ENCODE data around the gene VAMP4. TPM values are rescaled to one million over a fixed set of nuclear protein-coding genes. Genes with fewer than 3 reads are reported as not detected.

VAMP4 gene
- total RNA-seq, 2 donors from 2014 or later: 6.4 to 12.4 TPM

DNA sequence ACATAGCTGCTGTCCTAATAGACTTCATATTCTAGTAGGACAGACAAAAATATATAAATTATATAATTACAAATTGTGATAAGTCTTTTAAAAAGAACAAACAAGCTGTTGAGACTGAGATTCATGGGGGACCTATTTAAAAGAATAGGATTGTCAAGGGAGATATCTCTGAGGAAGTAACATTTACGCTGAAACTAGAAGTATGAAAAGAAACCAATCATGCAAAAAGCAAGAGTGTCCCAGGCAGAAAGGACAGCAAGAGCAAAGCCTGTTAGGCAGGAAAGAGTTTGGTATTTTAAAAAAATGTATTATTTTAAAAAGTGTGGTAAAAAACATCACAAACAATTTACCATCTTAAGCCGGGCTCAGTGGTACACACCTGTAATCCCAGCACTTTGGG is 30.4 kb upstream of the VAMP4 start:
- DNase-seq: no peak
- Histone ChIP-seq H3K27me3 (no peaks in the 10 kb centered on the region), H3K4me1 (no peaks in the 10 kb centered on the region), H3K27ac (no peak overlapping the region), H3K36me3 (no peaks in the 10 kb centered on the region), H3K4me3 (no peak overlapping the region), H3K9me3 (no peaks in the 10 kb centered on the region), H3K9ac (ENCODE audit: low read depth in 2 of 2, low read length in 2 of 2) (no peak overlapping the region)
- TF ChIP-seq, protein P1, sequence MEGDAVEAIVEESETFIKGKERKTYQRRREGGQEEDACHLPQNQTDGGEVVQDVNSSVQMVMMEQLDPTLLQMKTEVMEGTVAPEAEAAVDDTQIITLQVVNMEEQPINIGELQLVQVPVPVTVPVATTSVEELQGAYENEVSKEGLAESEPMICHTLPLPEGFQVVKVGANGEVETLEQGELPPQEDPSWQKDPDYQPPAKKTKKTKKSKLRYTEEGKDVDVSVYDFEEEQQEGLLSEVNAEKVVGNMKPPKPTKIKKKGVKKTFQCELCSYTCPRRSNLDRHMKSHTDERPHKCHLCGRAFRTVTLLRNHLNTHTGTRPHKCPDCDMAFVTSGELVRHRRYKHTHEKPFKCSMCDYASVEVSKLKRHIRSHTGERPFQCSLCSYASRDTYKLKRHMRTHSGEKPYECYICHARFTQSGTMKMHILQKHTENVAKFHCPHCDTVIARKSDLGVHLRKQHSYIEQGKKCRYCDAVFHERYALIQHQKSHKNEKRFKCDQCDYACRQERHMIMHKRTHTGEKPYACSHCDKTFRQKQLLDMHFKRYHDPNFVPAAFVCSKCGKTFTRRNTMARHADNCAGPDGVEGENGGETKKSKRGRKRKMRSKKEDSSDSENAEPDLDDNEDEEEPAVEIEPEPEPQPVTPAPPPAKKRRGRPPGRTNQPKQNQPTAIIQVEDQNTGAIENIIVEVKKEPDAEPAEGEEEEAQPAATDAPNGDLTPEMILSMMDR (IDR thresholded peaks at IDR 0.05): no peak
- intact Hi-C loops (cut with DNase I): no loop called here

DNA sequence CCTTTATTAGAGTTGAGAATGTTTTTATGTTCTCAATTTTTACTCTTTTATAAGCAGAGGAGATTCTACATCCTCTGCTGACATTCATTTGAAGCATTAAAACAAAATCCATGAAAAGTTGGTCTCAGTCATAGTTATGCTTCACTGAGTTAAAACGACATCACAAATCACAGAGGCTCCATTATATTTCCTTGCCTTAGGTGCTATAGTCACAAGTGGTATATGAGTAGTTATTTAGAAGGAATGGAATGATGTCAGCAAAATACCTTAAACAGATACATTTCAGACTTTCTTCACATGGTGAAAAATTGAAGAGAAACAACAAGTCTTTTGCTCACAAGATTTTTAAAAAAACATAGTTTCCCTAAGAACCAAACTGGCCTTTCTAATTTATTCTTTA is 27.9 kb upstream of the VAMP4 start:
- intact Hi-C loops (cut with DNase I): no loop called here
- Histone ChIP-seq H3K9ac (ENCODE audit: low read depth in 2 of 2, low read length in 2 of 2) (no peak overlapping the region), H3K4me1 (no peaks in the 10 kb centered on the region), H3K27me3 (no peaks in the 10 kb centered on the region), H3K4me3 (no peak overlapping the region), H3K9me3 (no peaks in the 10 kb centered on the region), H3K36me3 (no peaks in the 10 kb centered on the region), H3K27ac (no peak overlapping the region)
- TF ChIP-seq, protein P1 (IDR thresholded peaks at IDR 0.05): no peak
- DNase-seq: no peak

DNA sequence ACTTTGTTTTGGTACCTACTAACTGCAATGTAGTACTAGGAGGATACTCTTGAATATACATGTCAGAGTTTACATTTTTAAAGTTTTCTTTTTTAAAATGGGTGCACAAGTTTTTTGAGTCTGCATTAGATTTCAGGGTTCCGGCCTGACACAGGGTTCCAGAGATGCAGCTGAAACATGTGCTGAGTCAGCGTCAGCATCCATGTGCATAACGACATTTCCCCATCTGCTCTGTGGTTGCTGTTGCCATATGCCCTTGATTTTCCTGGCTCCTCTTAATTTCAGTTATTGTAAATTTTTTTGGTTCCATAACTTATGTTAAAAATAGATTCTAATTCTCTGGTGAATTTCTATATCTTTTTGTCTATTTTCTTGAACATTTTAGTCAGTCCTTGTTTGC is 27.3 kb upstream of the VAMP4 start:
- Histone ChIP-seq H3K27ac (no peak overlapping the region), H3K27me3 (no peaks in the 10 kb centered on the region), H3K9me3 (no peaks in the 10 kb centered on the region), H3K4me1 (no peaks in the 10 kb centered on the region), H3K9ac (ENCODE audit: low read depth in 2 of 2, low read length in 2 of 2) (no peak overlapping the region), H3K36me3 (no peaks in the 10 kb centered on the region), H3K4me3 (no peak overlapping the region)
- TF ChIP-seq, protein P1 (IDR thresholded peaks at IDR 0.05): no peak
- no peak for DNase-seq
- intact Hi-C loops (cut with DNase I): no loop called here

DNA sequence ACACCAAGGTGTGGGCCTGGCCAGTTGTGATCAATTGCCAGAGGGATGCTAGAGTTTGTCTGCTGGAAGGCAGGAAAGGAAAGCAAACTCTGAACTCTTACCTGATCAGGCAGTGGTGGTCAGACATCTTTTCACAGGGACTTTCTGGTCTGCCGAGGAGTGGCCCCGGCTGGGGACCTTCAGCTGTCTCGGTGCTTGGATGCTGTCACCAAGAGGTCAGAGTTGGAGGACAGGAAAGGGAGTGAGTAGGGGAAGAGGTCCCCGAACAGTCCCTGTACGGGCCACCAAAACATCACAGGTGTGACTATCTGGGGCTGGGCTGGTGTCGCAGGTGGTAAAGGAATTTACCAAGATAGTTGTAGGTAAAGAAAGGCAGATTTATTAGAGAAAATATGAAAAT is 21.9 kb upstream of the VAMP4 start:
- Histone ChIP-seq H3K9ac (ENCODE audit: low read depth in 2 of 2, low read length in 2 of 2) (no peak overlapping the region), H3K9me3 (no peaks in the 10 kb centered on the region), H3K36me3 (no peaks in the 10 kb centered on the region), H3K4me3 (no peak overlapping the region), H3K27ac (no peak overlapping the region), H3K27me3 (no peaks in the 10 kb centered on the region), H3K4me1 (no peaks in the 10 kb centered on the region)
- TF ChIP-seq, protein P1 (IDR thresholded peaks at IDR 0.05): no peak
- intact Hi-C loops (cut with DNase I): no loop called here
- no peak for DNase-seq

DNA sequence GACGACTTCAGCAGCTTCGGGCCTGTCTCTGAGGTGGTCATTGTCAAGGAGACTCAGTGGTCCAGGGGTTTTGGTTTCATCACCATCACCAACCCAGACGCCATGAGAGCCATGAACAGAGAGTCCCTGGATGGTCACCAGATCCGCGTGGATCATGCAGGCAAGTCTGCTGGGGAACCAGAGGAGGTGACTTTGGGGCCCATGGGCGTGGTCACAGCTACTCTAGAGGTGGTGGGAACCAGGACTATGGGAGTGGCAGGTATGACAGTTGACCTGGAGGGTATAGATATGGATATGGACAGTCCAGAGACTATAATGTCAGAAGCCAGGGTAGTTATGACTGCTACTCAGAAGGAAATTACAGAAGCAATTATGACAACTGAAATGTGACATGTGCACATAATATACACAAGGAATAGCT is 20.3 kb upstream of the VAMP4 start:
- DNase-seq: no peak
- no peaks in the 10 kb centered on the region for H3K27me3 ChIP-seq
- no peak overlapping the region for H3K9ac ChIP-seq (ENCODE audit: low read depth in 2 of 2, low read length in 2 of 2)
- TF ChIP-seq, protein P1 (IDR thresholded peaks at IDR 0.05): no peak
- no peaks in the 10 kb centered on the region for H3K9me3 ChIP-seq
- H3K4me1 ChIP-seq: no peaks in the 10 kb centered on the region
- H3K36me3 ChIP-seq: no peaks in the 10 kb centered on the region
- intact Hi-C loops (cut with DNase I): no loop called here
- H3K4me3 ChIP-seq: no peak overlapping the region
- no peak overlapping the region for H3K27ac ChIP-seq

DNA sequence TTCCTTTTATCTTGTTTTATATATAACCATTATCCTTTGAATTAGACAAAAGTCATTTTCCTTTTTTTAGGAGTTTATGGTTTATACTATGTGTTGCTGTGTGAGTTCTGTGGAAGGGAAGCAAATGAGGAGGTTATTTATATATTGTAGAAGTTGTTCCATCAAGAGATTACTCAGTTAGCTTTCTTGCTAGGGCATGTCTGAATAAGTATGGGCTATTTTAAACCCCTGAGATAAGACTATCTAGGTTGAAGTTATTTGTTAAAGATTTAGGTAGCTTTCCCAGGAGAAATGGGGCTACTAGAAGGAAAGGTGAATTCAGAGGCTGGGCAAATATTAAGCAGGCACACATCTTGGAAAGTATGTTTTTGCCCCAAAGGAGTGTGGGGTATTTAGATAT is 16.1 kb upstream of the VAMP4 start:
- Histone ChIP-seq H3K9me3 (no peaks in the 10 kb centered on the region), H3K27me3 (no peaks in the 10 kb centered on the region), H3K4me1 (no peaks in the 10 kb centered on the region), H3K36me3 (no peaks in the 10 kb centered on the region), H3K27ac (no peak overlapping the region), H3K4me3 (no peak overlapping the region), H3K9ac (ENCODE audit: low read depth in 2 of 2, low read length in 2 of 2) (no peak overlapping the region)
- TF ChIP-seq, protein P1 (IDR thresholded peaks at IDR 0.05): no peak
- no peak for DNase-seq
- intact Hi-C loops (cut with DNase I): no loop called here

Measured in colonic mucosa (tissue), 4 donors.